Thymus (tissue), 11 donors: ENCODE results near the gene COL16A1. TPM values are rescaled to one million over a fixed set of nuclear protein-coding genes. Genes with fewer than 3 reads are reported as not detected.

ENCODE experiments used
- DNase-seq, 9 donors: peaks; one replicate each; pipeline ENCODE4 v3.0.0-alpha.2; 2013; ENCODE audit warnings: low spot score in 9 of 9, low read depth in 6 of 9, missing footprints in 1 of 9
- H3K27ac ChIP-seq, 2 donors: one replicate each; pipeline ENCODE4 v1.5.1; 2013; ENCODE audit warnings: control low read depth in 1 of 2, low read depth in 1 of 2, low read length in 1 of 2, mild to moderate bottlenecking in 1 of 2, moderate library complexity in 1 of 2
- H3K27me3 ChIP-seq, 2 donors: one replicate each; pipeline ENCODE4 v1.5.1; 2013; ENCODE audit warnings: low read length in 1 of 2; ENCODE audit not compliant: control insufficient read depth in 2 of 2, insufficient read depth in 1 of 2
- H3K36me3 ChIP-seq, 2 donors: one replicate each; pipeline ENCODE4 v1.5.1; 2013; ENCODE audit warnings: low read length in 1 of 2, mild to moderate bottlenecking in 1 of 2, moderate library complexity in 1 of 2; ENCODE audit not compliant: control insufficient read depth in 2 of 2, insufficient read depth in 2 of 2
- H3K4me1 ChIP-seq, 2 donors: one replicate each; pipeline ENCODE4 v1.5.1; 2013; ENCODE audit warnings: low read length in 2 of 2; ENCODE audit not compliant: control insufficient read depth in 2 of 2, insufficient read depth in 2 of 2
- H3K4me3 ChIP-seq, 2 donors: one replicate each; pipeline ENCODE4 v1.5.1; 2013; ENCODE audit warnings: low read length in 2 of 2, control low read depth in 1 of 2, mild to moderate bottlenecking in 1 of 2
- H3K9me3 ChIP-seq, 2 donors: one replicate each; pipeline ENCODE4 v1.5.1; 2013; ENCODE audit warnings: low read length in 1 of 2, mild to moderate bottlenecking in 1 of 2; ENCODE audit not compliant: control insufficient read depth in 2 of 2, insufficient read depth in 1 of 2
- WGBS: extraction: QIAGEN DNeasy Blood & Tissue Kit; methylation state at CpG from one replicate; pipeline ENCODE4 v1.1.7; 2013; 5-methylcytosine and 5-hydroxymethylcytosine counted together
- polyA plus RNA-seq: library from polyadenylated mRNA; stranded (reverse); fragments of 200-250 nt; gene quantifications from one replicate; pipeline ENCODE4 v1.2.3, GENCODE V29; 2013
- total RNA-seq: library from RNA; stranded (reverse); fragments of 120-200 nt; gene quantifications from one replicate; pipeline ENCODE4 v1.2.4, GENCODE V29; 2013
- donor health status: healthy.

Gene COL16A1
- total and polyA plus RNA-seq, 2 donors, result 32.9 to 39.3 TPM

DNA sequence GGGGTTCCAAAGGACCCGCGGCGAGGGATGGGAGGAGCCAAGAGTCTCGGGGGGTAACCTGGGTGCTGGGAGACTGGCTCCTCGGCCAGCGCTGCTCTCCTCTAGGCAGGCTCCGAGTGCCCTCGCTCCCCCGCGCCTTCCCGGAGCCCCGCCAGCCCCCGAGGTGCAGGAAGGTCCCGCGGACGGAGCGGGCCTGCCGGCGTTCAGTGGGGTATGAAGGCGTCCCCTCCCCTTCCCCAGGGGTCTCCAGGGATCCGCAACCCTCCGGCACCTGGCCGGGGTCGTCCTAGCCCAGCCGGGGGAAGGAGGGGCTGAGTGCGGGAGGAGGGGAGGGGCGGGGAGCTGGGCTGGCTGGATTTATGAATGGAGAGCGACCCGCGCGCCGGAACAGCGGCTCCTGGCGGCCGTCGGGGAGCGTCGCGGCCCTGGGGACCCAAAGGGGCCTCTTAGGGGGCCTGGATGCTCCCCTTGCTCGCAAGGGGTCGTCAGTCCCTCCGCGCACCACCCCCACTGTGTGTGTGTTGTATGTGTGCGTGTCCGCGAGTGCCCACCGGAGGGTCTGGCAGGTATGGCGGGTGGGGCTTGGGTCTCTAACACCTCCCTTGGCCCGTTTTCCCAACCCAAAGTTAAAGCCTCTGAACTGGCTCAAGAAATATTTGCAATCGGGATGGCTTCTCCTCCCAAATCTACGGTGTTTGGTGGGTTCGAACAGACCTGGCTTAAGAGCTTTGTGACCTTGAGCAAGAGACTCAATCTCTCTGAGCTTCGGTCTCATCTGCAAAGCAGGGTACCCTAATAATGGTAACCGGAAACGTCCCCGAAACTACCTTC lies 85.7 kb downstream of the COL16A1 start:
- Histone ChIP-seq H3K9me3 (peaks cover 0 to 2% of the 10 kb centered on the region in 2 donors), H3K4me1 (peaks cover 3 to 7% of the 10 kb centered on the region in 2 donors), H3K36me3 (no peaks in the 10 kb centered on the region), H3K4me3 (peak overlapping the region; percentile 19 to 45), H3K27me3 (peaks cover 16 to 51% of the 10 kb centered on the region in 2 donors), H3K27ac (no peak overlapping the region)
- DNase-seq, result peak in 8 of 9 donors; percentile 17 to 72 (median 36)
- WGBS, result 14% methylated on average over 56 of the region's 56 CpGs

DNA sequence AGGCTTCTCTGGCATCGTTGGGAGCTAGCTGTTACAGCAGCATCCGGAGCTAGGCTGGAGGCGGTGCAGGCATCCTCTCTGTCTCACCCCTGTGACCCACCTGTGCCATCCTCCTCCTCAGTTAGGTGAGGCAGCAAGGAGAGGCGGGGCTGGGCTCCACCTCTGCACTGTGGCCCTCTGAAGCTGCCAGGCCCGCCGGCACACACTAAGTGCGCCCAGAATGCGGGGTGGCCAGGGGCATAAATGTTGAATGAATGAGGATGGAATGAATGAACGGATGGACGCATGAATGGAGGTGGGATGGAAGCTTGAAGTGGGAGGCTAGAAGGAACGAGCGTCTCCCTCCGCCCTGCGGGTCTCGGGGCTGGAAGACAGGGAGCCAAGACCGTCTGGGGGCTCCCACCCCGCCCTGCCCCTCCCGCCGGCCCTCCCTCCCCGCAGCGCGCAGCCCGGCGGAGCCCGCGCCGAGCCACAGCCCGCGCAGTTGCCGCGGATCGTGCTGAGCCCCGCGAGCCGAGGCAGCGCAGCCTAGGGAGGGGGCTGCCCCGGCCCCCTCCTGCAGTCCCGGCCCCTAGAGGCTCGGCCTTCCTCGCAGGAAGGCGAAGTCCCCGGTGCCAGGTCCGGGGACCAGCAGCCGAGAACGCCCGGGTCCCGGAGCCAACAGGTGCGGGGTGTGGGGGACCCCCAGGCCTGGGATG lies 86.5 kb downstream of the COL16A1 start, which contains the start of gene HCRTR1:
Gene HCRTR1 (plus strand): TSS at position 472 of the 698 bp plus-strand sequence. CDS start 1,504 bp downstream, outside the sequence.
- Histone ChIP-seq H3K27ac (no peak within 1 kb of the TSS), H3K27me3 (peaks cover 16 to 51% of the 10 kb centered on the region in 2 donors), H3K4me3 (peak within 1 kb of the TSS; percentile 19 to 45), H3K9me3 (peaks cover 0 to 2% of the 10 kb centered on the region in 2 donors), H3K4me1 (peaks cover 3 to 7% of the 10 kb centered on the region in 2 donors), H3K36me3 (no peaks in the 10 kb centered on the region)
- 11% methylated on average over 48 of the region's 48 CpGs for WGBS
- no peak for DNase-seq

DNA sequence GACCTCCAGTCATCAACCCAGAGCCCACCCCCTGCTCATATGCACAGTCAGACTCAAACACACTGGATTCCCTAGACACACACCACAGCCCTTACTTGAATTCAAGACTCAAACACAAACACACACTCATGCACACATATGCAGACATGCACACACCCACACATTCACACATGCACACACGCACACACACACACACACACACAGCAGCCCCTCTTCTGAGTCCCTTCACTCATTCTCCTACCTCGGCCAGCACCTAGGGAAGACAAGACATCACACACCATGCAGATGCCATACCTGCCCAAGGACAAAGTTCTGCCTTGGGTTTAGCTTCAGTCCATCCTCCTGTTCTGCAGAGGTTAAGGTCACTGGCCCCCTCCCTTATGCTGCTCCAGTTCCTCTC lies 87.9 kb downstream of the COL16A1 start:
- H3K36me3 ChIP-seq, result no peaks in the 10 kb centered on the region
- 86% methylated on average over 2 of the region's 2 CpGs for WGBS
- peaks cover 16 to 51% of the 10 kb centered on the region in 2 donors for H3K27me3 ChIP-seq
- no peak overlapping the region for H3K27ac ChIP-seq
- peaks cover 0 to 2% of the 10 kb centered on the region in 2 donors for H3K9me3 ChIP-seq
- no peak for DNase-seq
- no peak overlapping the region for H3K4me3 ChIP-seq
- H3K4me1 ChIP-seq, result peaks cover 3 to 7% of the 10 kb centered on the region in 2 donors

DNA sequence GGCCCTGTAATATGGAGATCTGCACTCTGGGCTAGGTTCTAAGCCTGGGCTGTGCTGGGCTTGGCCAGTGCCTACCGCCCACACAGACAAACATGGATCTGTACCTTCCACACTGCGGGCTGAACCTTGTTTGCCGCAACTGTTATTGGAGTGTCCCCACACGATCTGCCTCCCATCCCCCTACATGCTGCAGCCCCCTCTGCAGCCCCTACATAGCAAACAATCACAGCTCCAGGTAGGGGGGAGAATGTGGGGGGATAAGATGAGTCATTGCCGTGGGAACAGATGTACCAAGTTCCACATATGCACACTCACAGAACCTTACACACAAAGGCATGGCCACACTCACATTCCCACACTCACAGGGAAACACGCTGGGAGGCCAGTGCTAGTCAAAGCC lies 88.4 kb downstream of the COL16A1 start:
- WGBS, result 96% methylated on average over 6 of the region's 6 CpGs
- Histone ChIP-seq H3K4me3 (no peak overlapping the region), H3K36me3 (no peaks in the 10 kb centered on the region), H3K27me3 (peaks cover 16 to 51% of the 10 kb centered on the region in 2 donors), H3K4me1 (peaks cover 3 to 7% of the 10 kb centered on the region in 2 donors), H3K9me3 (peaks cover 0 to 2% of the 10 kb centered on the region in 2 donors), H3K27ac (no peak overlapping the region)
- no peak for DNase-seq

DNA sequence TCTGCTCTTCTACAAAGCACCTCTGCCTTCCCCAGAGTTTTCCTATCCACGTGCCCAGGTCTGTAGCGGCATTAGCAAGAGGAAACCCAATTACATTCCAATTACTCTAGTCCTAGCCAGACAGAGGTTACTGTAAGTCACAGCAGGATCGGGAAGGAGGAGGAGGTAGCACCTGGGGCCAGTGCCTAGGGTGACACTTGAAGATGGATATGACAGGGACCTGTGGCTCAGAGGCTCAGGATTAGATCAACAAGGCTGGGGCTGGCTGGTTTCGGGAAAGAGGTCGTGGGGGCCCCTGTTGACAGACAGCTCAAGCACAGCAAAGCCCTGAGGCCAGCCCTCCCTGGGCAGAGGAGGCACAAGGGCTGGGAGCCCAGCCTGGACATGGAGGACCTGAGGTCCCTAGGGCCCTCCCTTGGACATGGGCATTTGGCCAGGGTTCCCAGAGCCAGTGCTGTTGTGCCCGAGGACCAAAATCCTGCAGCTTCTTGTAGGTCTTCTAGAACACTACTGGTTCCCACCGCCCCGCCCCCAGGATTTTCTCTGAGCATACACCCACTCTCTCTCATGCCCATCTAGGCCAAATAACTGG lies 89.3 kb downstream of the COL16A1 start:
- Histone ChIP-seq H3K27ac (no peak overlapping the region), H3K36me3 (no peaks in the 10 kb centered on the region), H3K4me1 (peaks cover 3 to 7% of the 10 kb centered on the region in 2 donors), H3K4me3 (no peak overlapping the region), H3K27me3 (peaks cover 16 to 50% of the 10 kb centered on the region in 2 donors), H3K9me3 (peaks cover 0 to 2% of the 10 kb centered on the region in 2 donors)
- no peak for DNase-seq
- 90% methylated on average over 8 of the region's 8 CpGs for WGBS

DNA sequence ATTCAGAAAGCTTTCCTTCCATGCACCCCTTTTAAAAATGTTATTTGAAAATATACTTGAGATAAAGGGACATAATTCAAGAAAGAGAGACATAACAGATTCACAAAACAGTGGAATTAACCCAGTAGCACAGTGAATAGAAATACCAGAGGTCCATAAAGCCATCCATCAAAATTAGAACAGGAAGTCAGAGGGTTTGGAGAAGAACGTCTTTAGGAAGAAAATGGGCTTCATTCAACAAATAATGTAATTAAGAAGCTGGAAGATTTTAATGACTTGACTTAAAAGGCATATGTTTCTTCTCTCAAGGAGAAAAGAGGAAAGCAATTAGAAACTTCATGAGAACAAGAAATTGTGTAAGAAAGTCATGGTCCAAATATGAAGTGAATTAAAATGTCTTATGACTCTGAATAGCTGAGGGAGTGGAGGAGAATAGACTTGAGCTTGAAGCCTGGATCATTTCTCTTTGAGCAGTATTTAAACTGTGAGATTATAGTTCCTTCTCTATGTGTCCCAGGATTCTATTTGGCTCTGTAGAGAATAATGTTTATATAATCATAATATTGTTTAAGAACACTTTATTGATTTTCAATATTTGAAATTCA lies 94.2 kb downstream of the COL16A1 start:
- Histone ChIP-seq H3K4me1 (no peaks in the 10 kb centered on the region), H3K4me3 (no peak overlapping the region), H3K36me3 (no peaks in the 10 kb centered on the region), H3K27me3 (peaks cover 0 to 2% of the 10 kb centered on the region in 2 donors), H3K9me3 (no peaks in the 10 kb centered on the region), H3K27ac (no peak overlapping the region)
- 35% methylated on average over 1 of the region's 1 CpG for WGBS
- no peak for DNase-seq

DNA sequence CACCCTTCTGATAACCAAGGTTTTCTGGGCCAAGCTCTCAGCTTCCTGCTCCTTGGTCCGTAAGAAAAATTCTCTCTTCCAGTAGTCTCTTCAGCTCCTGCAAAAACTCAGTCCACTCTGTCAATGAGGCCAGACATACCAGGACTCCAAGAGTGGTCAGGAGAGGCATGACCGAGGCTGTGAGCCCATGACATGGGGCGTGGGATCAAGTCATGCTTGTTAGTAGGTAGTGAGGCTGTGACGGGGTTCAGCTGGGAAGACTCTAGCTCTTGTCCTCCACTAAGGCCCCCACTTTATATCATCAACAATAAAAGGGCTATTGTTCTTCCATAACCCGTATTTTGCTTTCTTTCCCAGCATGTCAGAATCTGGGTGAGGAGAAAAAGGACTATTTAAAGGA lies 96.5 kb downstream of the COL16A1 start:
- 96% methylated on average over 5 of the region's 5 CpGs for WGBS
- DNase-seq, result no peak

DNA sequence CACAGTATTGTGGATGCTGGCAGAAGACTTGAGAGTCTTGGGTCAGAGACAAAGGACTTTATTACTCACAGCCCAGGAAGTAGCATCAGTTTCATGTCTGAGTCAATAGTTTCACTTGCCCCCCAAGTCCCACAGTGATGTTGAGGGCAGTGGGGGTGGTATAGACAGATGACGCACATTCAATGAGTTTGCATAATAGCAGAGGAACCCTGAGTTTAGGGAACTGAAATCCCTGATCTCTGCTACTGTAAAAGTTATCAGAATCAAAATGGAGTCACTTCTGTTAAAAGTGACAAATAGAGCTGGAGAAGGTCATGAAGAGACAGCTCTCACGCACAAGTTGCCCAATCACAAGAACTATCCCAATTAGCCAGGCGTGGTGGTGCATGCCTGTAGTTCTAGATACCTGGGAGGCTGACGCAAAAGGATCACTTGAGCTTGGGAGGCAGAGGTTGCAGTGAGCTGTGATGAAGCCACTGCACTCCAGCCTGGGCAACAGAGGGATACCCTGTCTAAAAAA lies 97.8 kb downstream of the COL16A1 start:
- Histone ChIP-seq H3K4me1 (no peaks in the 10 kb centered on the region), H3K27me3 (no peaks in the 10 kb centered on the region), H3K27ac (no peak overlapping the region), H3K4me3 (no peak overlapping the region), H3K36me3 (no peaks in the 10 kb centered on the region), H3K9me3 (no peaks in the 10 kb centered on the region)
- no peak for DNase-seq
- WGBS, result 98% methylated on average over 4 of the region's 4 CpGs

More for the DNA sequence above, 96.5 kb downstream of the COL16A1 start:
- H3K4me1 ChIP-seq, result no peaks in the 10 kb centered on the region
- H3K4me3 ChIP-seq, result no peak overlapping the region
- H3K27me3 ChIP-seq, result no peaks in the 10 kb centered on the region
- no peaks in the 10 kb centered on the region for H3K9me3 ChIP-seq
- no peaks in the 10 kb centered on the region for H3K36me3 ChIP-seq
- no peak overlapping the region for H3K27ac ChIP-seq
